ENCODE data around the gene C13orf46. TPM values are rescaled to one million over a fixed set of nuclear protein-coding genes. Genes with fewer than 3 reads are reported as not detected.

Gene C13orf46
- total RNA-seq, 1 donor from 2014 or later = 0.33 TPM

DNA sequence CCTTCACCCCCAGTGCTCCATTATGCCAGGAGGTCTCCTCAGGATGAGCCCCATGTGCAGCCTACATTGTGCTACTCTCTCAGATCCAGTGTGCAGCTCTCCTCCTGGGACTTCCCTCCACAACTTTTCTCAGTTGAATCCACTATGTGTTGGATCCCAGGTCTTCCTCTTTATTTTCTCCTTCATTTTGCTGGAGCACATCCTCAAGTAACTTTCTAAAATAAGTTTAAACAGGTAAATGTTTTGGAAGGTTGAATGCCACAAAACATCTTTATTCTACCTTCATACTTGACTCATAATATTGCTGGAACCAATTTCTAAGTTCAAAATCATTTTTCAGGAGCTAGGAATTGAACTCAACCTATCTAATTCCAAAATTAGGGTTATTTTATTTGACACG lies 52.1 kb downstream of the C13orf46 start:
- DNase-seq = no peak
- H3K27me3 ChIP-seq (ENCODE audit: low read depth) = peaks cover 16% of the 10 kb centered on the region
- H3K9me3 ChIP-seq (replicated peaks) = peaks cover 20% of the 10 kb centered on the region
- no peak overlapping the region for H3K4me3 ChIP-seq
- TF ChIP-seq, protein P1, sequence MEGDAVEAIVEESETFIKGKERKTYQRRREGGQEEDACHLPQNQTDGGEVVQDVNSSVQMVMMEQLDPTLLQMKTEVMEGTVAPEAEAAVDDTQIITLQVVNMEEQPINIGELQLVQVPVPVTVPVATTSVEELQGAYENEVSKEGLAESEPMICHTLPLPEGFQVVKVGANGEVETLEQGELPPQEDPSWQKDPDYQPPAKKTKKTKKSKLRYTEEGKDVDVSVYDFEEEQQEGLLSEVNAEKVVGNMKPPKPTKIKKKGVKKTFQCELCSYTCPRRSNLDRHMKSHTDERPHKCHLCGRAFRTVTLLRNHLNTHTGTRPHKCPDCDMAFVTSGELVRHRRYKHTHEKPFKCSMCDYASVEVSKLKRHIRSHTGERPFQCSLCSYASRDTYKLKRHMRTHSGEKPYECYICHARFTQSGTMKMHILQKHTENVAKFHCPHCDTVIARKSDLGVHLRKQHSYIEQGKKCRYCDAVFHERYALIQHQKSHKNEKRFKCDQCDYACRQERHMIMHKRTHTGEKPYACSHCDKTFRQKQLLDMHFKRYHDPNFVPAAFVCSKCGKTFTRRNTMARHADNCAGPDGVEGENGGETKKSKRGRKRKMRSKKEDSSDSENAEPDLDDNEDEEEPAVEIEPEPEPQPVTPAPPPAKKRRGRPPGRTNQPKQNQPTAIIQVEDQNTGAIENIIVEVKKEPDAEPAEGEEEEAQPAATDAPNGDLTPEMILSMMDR (IDR thresholded peaks at IDR 0.05; ENCODE audit: borderline replicate concordance) = no peak
- H3K27ac ChIP-seq (replicated peaks) = no peak overlapping the region
- no peaks in the 10 kb centered on the region for H3K36me3 ChIP-seq
- intact Hi-C loops (cut with micrococcal nuclease) = no loop called here
- peaks cover 1% of the 10 kb centered on the region for H3K4me1 ChIP-seq

GRCh38 chr13:113920606-113921286 lies 53.1 kb downstream of the C13orf46 start:
- no peak for DNase-seq
- H3K27ac ChIP-seq (replicated peaks) = no peak overlapping the region
- H3K9me3 ChIP-seq (replicated peaks) = peaks cover 20% of the 10 kb centered on the region
- no peaks in the 10 kb centered on the region for H3K36me3 ChIP-seq
- intact Hi-C loops (cut with micrococcal nuclease) = no loop called here
- no peaks in the 10 kb centered on the region for H3K4me1 ChIP-seq
- peaks cover 25% of the 10 kb centered on the region for H3K27me3 ChIP-seq (ENCODE audit: low read depth)
- TF ChIP-seq, protein P1 (IDR thresholded peaks at IDR 0.05; ENCODE audit: borderline replicate concordance) = no peak
- H3K4me3 ChIP-seq = no peak overlapping the region

DNA sequence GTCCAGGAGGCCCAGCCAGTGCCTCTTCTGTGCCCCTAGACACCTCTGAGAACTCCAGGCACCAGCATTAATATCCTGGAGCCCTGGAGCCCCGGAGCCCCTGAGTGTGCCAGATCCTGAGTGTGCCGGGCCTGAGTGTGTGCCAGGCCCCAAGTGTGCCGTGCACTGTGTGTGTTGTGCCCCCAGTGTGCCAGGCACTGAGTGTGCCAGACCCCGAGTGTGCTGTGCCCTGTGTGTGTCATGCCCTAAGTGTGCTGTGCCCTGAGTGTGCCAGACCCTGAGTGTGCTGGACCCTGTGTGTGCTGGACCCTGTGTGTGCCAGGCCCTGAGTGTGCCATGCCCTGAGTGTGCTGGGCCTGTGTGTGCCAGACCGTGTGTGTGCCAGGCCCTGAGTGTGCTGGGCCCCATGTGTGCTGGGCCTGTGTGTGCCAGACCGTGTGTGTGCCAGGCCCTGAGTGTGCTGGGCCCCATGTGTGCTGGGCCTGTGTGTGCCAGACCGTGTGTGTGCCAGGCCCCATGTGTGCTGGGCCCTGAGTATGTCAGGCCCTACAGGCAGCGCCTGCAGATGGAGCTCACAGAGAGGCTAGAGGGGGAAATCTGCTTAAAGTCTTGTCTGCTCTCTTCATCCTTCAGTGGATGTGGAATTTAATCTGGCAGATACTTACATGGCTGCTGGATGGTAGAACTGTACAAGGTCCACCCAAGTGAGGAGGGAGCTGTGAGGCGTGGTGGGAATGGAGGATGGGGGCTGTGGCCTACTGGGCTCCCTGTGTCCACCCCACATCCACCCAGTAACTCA lies 53.9 kb downstream of the C13orf46 start:
- intact Hi-C loops (cut with micrococcal nuclease) = no loop called here
- H3K4me3 ChIP-seq = no peak overlapping the region
- no peaks in the 10 kb centered on the region for H3K36me3 ChIP-seq
- H3K27ac ChIP-seq (replicated peaks) = no peak overlapping the region
- TF ChIP-seq, protein P1 (IDR thresholded peaks at IDR 0.05; ENCODE audit: borderline replicate concordance) = no peak
- no peak for DNase-seq
- H3K9me3 ChIP-seq (replicated peaks) = peaks cover 20% of the 10 kb centered on the region
- no peaks in the 10 kb centered on the region for H3K4me1 ChIP-seq
- H3K27me3 ChIP-seq (ENCODE audit: low read depth) = peaks cover 33% of the 10 kb centered on the region

DNA sequence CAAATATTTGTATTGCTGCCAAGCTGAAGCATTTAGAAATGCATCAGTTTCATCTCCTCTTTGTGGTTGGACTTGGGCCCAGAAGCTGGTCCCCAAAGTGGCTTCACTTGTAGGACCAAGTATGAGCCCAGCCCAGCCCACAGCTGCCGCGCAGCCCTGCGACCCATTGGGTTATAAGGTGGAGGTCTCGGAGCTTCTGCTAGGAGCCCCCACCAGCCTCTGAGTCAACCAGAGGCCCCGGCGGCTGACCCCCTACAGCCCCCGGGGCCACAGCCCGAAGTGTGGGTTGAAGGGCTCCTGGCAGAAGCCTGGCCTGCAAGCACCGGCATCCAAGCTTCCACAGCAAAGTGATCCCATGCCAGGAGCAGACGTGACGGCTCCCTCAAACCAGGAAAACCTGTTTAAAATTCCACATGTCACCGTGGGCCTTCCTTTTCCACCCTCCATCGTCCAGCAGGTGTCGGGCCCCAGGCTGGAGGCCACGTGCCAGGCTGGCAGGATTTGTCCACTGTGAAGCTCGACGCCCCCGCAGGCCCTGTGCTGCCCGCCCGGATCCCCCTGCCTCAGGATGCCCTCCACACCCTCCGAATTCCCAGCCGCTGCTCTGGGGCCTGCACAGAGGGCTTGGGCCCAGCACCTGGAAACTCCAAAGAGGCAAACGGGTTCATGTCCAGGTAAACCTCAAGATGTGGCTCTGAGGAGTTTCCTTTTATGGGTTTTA lies 54.7 kb downstream of the C13orf46 start:
- Histone ChIP-seq H3K4me1 (no peaks in the 10 kb centered on the region), H3K27me3 (ENCODE audit: low read depth) (peaks cover 41% of the 10 kb centered on the region), H3K4me3 (no peak overlapping the region), H3K36me3 (no peaks in the 10 kb centered on the region), H3K9me3 (replicated peaks) (peaks cover 20% of the 10 kb centered on the region), H3K27ac (replicated peaks) (no peak overlapping the region)
- intact Hi-C loops (cut with micrococcal nuclease) = no loop called here
- DNase-seq = no peak
- TF ChIP-seq, protein P1 (IDR thresholded peaks at IDR 0.05; ENCODE audit: borderline replicate concordance) = no peak

- Histone ChIP-seq H3K4me3 (no peak overlapping the region), H3K9me3 (replicated peaks) (peaks cover 20% of the 10 kb centered on the region), H3K36me3 (no peaks in the 10 kb centered on the region), H3K4me1 (no peaks in the 10 kb centered on the region), H3K27me3 (ENCODE audit: low read depth) (peaks cover 41% of the 10 kb centered on the region), H3K27ac (replicated peaks) (no peak overlapping the region)
- intact Hi-C loops (cut with micrococcal nuclease) = no loop called here
- TF ChIP-seq, protein P1 (IDR thresholded peaks at IDR 0.05; ENCODE audit: borderline replicate concordance) = no peak
- no peak for DNase-seq
Observed at GRCh38 chr13:113918580-113918979, 55.3 kb downstream of the C13orf46 start.
